H1 (cell line): ENCODE data around the gene FASN. TPM values are rescaled to one million over a fixed set of nuclear protein-coding genes. Genes with fewer than 3 reads are reported as not detected.
A peak's percentile ranks its signal among the peaks of the same experiment; 100 is the strongest.

Experiments used
- CTCF ChIA-PET: fragments of 300-600 bp; sonication (Branson Sonifier 250); formaldehyde crosslinking; loops from one replicate; lab custom pipeline; 2021; ENCODE audit not compliant: partially characterized antibody; lab: Charles Lee
- POLR2A ChIA-PET: fragments of 300-600 bp; sonication (Branson Sonifier 250); formaldehyde crosslinking; loops from one replicate; lab custom pipeline; 2021; ENCODE audit warnings: inconsistent platforms; ENCODE audit not compliant: partially characterized antibody; lab: Charles Lee
- DNase-seq, 2 experiments: peaks; one replicate each; pipeline versions ENCODE4 v3.0.0 to v3.0.0-alpha.2; 2010 to 2022; ENCODE audit warnings: low spot score in 2 of 2, low read depth in 1 of 2, mixed read lengths in 1 of 2
- FAIRE-seq: peaks from 2 replicates; lab custom pipeline; 2011; peaks lifted over from hg19 to GRCh38; lab: Jason Lieb, UNC
- H2AFZ ChIP-seq: 2 replicates; pipeline ENCODE4 v1.8.1; 2012; ENCODE audit warnings: low read length, inconsistent platforms
- H2AK5ac ChIP-seq: 2 replicates; pipeline ENCODE4 v1.6.1; 2013; ENCODE audit warnings: low read depth, low read length
- H2BK120ac ChIP-seq: replicated peaks from 2 replicates; pipeline ENCODE3; 2013; ENCODE audit warnings: low read depth, low read length, inconsistent platforms
- H2BK12ac ChIP-seq: 2 replicates; pipeline ENCODE4 v1.6.1; 2013; ENCODE audit warnings: low read depth, low read length
- H2BK15ac ChIP-seq: 2 replicates; pipeline ENCODE4 v1.6.1; 2013; ENCODE audit warnings: low read length
- H2BK20ac ChIP-seq: 2 replicates; pipeline ENCODE4 v1.6.1; 2013; ENCODE audit warnings: low read length
- H2BK5ac ChIP-seq: 2 replicates; pipeline ENCODE4 v1.6.1; 2013; ENCODE audit warnings: low read depth, low read length
- H3K14ac ChIP-seq: 2 replicates; pipeline ENCODE4 v1.6.1; 2013; ENCODE audit warnings: inconsistent platforms; ENCODE audit not compliant: insufficient read length
- H3K18ac ChIP-seq: 2 replicates; pipeline ENCODE4 v1.6.1; 2013; ENCODE audit warnings: low read length; ENCODE audit errors: extremely low read depth
- H3K23ac ChIP-seq: 2 replicates; pipeline ENCODE4 v1.6.1; 2013; ENCODE audit warnings: inconsistent platforms; ENCODE audit not compliant: insufficient read length
- H3K23me2 ChIP-seq: 2 replicates; pipeline ENCODE4 v1.6.1; 2013; ENCODE audit warnings: low read depth, low read length
- H3K27ac ChIP-seq: 2 replicates; pipeline ENCODE4 v1.6.1; 2011; ENCODE audit warnings: low read depth, low read length, inconsistent platforms
- H3K27me3 ChIP-seq, 4 experiments: replicated peaks in 1 of 4; 1 replicate in 1 of 4; 2 replicates in 3 of 4; pipeline versions ENCODE4 v1.6.1 to v1.8.1; 2011 to 2013; ENCODE audit warnings: low read length in 3 of 4, mild to moderate bottlenecking in 3 of 4, inconsistent platforms in 2 of 4, mixed read lengths in 2 of 4, moderate library complexity in 1 of 4; ENCODE audit not compliant: control insufficient read depth in 3 of 4, insufficient read depth in 3 of 4; ENCODE audit errors: extremely low read depth in 1 of 4
- H3K36me3 ChIP-seq, 4 experiments: 2 replicates each; pipeline versions ENCODE4 v1.6.1 to v1.8.1; 2011 to 2013; ENCODE audit warnings: mild to moderate bottlenecking in 4 of 4, low read length in 3 of 4, moderate library complexity in 2 of 4, control low read depth in 1 of 4, inconsistent platforms in 1 of 4; ENCODE audit not compliant: insufficient read depth in 4 of 4, control insufficient read depth in 2 of 4
- H3K4ac ChIP-seq: replicated peaks from 2 replicates; pipeline ENCODE3; 2013; ENCODE audit warnings: low read length, low read depth, mixed read lengths, inconsistent platforms; ENCODE audit not compliant: insufficient read length
- H3K4me1 ChIP-seq, 4 experiments: replicated peaks in 1 of 4; 1 replicate in 1 of 4; 2 replicates in 3 of 4; pipeline versions ENCODE4 v1.6.1 to v1.8.1; 2011 to 2013; ENCODE audit warnings: low read length in 3 of 4, inconsistent platforms in 2 of 4, mixed read lengths in 1 of 4; ENCODE audit not compliant: insufficient read depth in 4 of 4, control insufficient read depth in 3 of 4
- H3K4me2 ChIP-seq, 2 experiments: 2 replicates each; pipeline versions ENCODE4 v1.6.1 to v1.8.1; 2011 to 2013; ENCODE audit warnings: low read depth in 2 of 2, low read length in 2 of 2, control low read depth in 1 of 2, inconsistent platforms in 1 of 2, mild to moderate bottlenecking in 1 of 2; ENCODE audit not compliant: insufficient read depth in 1 of 2
- H3K4me3 ChIP-seq, 4 experiments: fragments of 200-600, 300-600 bp in 1 of 4; sonication (generic), shearing (Covaris generic), sonication (Bioruptor Twin) in 1 of 4; 2 replicates each; pipeline versions ENCODE4 v1.5.1 to v1.8.1; 2011 to 2016; ENCODE audit warnings: low read length in 4 of 4, low read depth in 3 of 4, control low read depth in 2 of 4, inconsistent platforms in 2 of 4, mild to moderate bottlenecking in 2 of 4, mixed read lengths in 1 of 4, moderate library complexity in 1 of 4; ENCODE audit not compliant: insufficient read depth in 2 of 4; ENCODE audit errors: extremely low read depth in 1 of 4
- H3K56ac ChIP-seq: replicated peaks from 2 replicates; pipeline ENCODE3; 2013; ENCODE audit warnings: low read depth, mild to moderate bottlenecking, mixed read lengths, low read length, inconsistent platforms; ENCODE audit not compliant: insufficient read length
- H3K79me1 ChIP-seq: 2 replicates; pipeline ENCODE4 v1.6.1; 2013; ENCODE audit warnings: low read depth, low read length, control low read depth
- H3K79me2 ChIP-seq, 2 experiments: 2 replicates each; pipeline versions ENCODE4 v1.6.1 to v1.8.1; 2012 to 2013; ENCODE audit warnings: low read length in 2 of 2, mild to moderate bottlenecking in 2 of 2, inconsistent platforms in 1 of 2; ENCODE audit not compliant: insufficient read depth in 2 of 2, control insufficient read depth in 1 of 2
- H3K9ac ChIP-seq, 4 experiments: replicated peaks in 1 of 4; 1 replicate in 1 of 4; 2 replicates in 3 of 4; pipeline versions ENCODE4 v1.6.1 to v1.8.1; 2011 to 2013; ENCODE audit warnings: low read depth in 3 of 4, low read length in 3 of 4, control low read depth in 2 of 4, mild to moderate bottlenecking in 2 of 4, moderate library complexity in 2 of 4, inconsistent platforms in 1 of 4; ENCODE audit errors: extremely low read depth in 1 of 4
- H3K9me3 ChIP-seq, 2 experiments: 2 replicates each; pipeline versions ENCODE4 v1.6.1 to v1.8.1; 2012 to 2013; ENCODE audit warnings: mild to moderate bottlenecking in 2 of 2, moderate library complexity in 2 of 2, control low read depth in 1 of 2, inconsistent platforms in 1 of 2, low read depth in 1 of 2, low read length in 1 of 2, mixed read lengths in 1 of 2; ENCODE audit not compliant: insufficient read depth in 2 of 2
- H4K20me1 ChIP-seq, 2 experiments: replicated peaks in 1 of 2; 2 replicates each; pipeline versions ENCODE3 to v1.8.1; 2011 to 2013; ENCODE audit warnings: inconsistent platforms in 2 of 2, low read length in 2 of 2, mild to moderate bottlenecking in 1 of 2; ENCODE audit not compliant: insufficient read depth in 2 of 2, control insufficient read depth in 1 of 2
- H4K5ac ChIP-seq: 2 replicates; pipeline ENCODE4 v1.6.1; 2013; ENCODE audit warnings: low read length, low read depth, mixed read lengths, inconsistent platforms; ENCODE audit not compliant: insufficient read length
- H4K8ac ChIP-seq: 2 replicates; pipeline ENCODE4 v1.8.0; 2013; ENCODE audit warnings: mild to moderate bottlenecking, moderate library complexity, low read length, inconsistent platforms; ENCODE audit not compliant: insufficient read depth; ENCODE audit errors: extremely low read depth
- H4K91ac ChIP-seq: replicated peaks from 2 replicates; pipeline ENCODE3; 2013; ENCODE audit warnings: low read length, mixed read lengths, inconsistent platforms; ENCODE audit not compliant: insufficient read length
- CTCF ChIP-seq, 3 experiments: IDR thresholded peaks; 1 replicate in 2 of 3; 2 replicates in 1 of 3; pipeline versions ENCODE4 v1.5.1 to v1.6.1; 2011; ENCODE audit warnings: low read length in 3 of 3, mild to moderate bottlenecking in 3 of 3, inconsistent platforms in 2 of 3, low read depth in 1 of 3, moderate library complexity in 1 of 3; ENCODE audit not compliant: insufficient read depth in 1 of 3; ENCODE audit errors: control extremely low read depth in 1 of 3
- EZH2 ChIP-seq: fragments of 200-600 bp; sonication (generic); IDR thresholded peaks from 2 replicates; pipeline ENCODE4 v1.7.1; 2012; ENCODE audit warnings: low read depth, mild to moderate bottlenecking, moderate library complexity, low read length, inconsistent platforms; ENCODE audit not compliant: severe bottlenecking
- RAD21 ChIP-seq, 2 experiments: IDR thresholded peaks in 1 of 2; conservative IDR thresholded peaks in 1 of 2; 2 replicates each; pipeline ENCODE4 v1.6.1; 2011; ENCODE audit warnings: low read depth in 2 of 2, low read length in 2 of 2, improper control_type of control experiment in 1 of 2, inconsistent platforms in 1 of 2, mild to moderate bottlenecking in 1 of 2, moderate library complexity in 1 of 2
- SP4 ChIP-seq: IDR thresholded peaks from 2 replicates; pipeline ENCODE4 v1.6.1; 2012; ENCODE audit warnings: low read length, inconsistent platforms
- ZNF274 ChIP-seq: IDR thresholded peaks from 2 replicates; pipeline ENCODE4 v1.7.0; 2012; ENCODE audit warnings: low read length, borderline replicate concordance; ENCODE audit errors: extremely low read depth
- WGBS, 2 experiments: shearing (Covaris generic) in 1 of 2; methylation state at CpG; one replicate each; pipeline versions ENCODE4 v1.1.6 to v1.1.7; 2013 to 2015; ENCODE audit warnings: low lambda C conversion rate in 2 of 2, mixed read lengths in 2 of 2, inconsistent platforms in 1 of 2, low coverage in 1 of 2, missing lambda C conversion rate in 1 of 2; ENCODE audit not compliant: insufficient replicate concordance in 2 of 2, insufficient coverage in 1 of 2, insufficient read length in 1 of 2; ENCODE audit errors: extremely low coverage in 1 of 2, missing lambda C conversion rate in 1 of 2; 5-methylcytosine and 5-hydroxymethylcytosine counted together
- polyA plus RNA-seq, 7 experiments: library from polyadenylated mRNA; depleted of rRNA in 3 of 7; stranded (reverse) in 5 of 7; unstranded in 2 of 7; fragments of >200 nt in 5 of 7; fragments of 200-250 nt in 2 of 7; gene quantifications; 1 replicate in 5 of 7; 2 replicates in 1 of 7; 4 replicates in 1 of 7; pipeline versions ENCODE4 v1.2.1 to v1.2.3, GENCODE V29; 2011 to 2013; ENCODE audit warnings: missing spikeins in 2 of 7, mixed read lengths in 2 of 7
- total RNA-seq: library from RNA; stranded (reverse); fragmentation: NEBNext Ultra II Directional; extraction: Animal tissue kit (Norgen Biotek cat#: 25700); gene quantifications from 2 replicates; pipeline ENCODE4 v1.2.1, GENCODE V29; 2021

Gene FASN
- total and polyA plus RNA-seq, 2 of the 8 experiments (the other 6 are each of a cell fraction or from before 2014, with no cell fraction given): 143 to 561 TPM

- FAIRE-seq: no peak
- 0 out of 4 replicates have a peak, but pooled peaks have one; percentile 3 to 6 for TF ChIP-seq RAD21 (IDR thresholded peaks at IDR 0.05 in 1 of 2, conservative IDR thresholded peaks at IDR 0.05 in 1 of 2; ENCODE audit: low read depth in 2 of 2, low read length in 2 of 2)
- TF ChIP-seq EZH2: no peak
- TF ChIP-seq CTCF (IDR thresholded peaks at IDR 0.05; ENCODE audit: control extremely low read depth in 1 of 3, insufficient read depth in 1 of 3, low read depth in 1 of 3, low read length in 3 of 3): peak in 2 of 3 experiments; percentile 25 to 50; a peak in 2 of 4 replicates
- TF ChIP-seq SP4: no peak
- no peak for TF ChIP-seq ZNF274
- POLR2A ChIA-PET: no interaction called here
Measured at GRCh38 chr17:82129095-82129494, 31.1 kb upstream of the FASN start.

More at GRCh38 chr17:82129095-82129494, 31.1 kb upstream of the FASN start:
- H4K20me1 ChIP-seq: peaks cover 0 to 1% of the 10 kb centered on the region in 2 experiments
- H3K9me3 ChIP-seq: no peaks in the 10 kb centered on the region
- H2BK12ac ChIP-seq: no peak overlapping the region
- H3K4ac ChIP-seq: no peak overlapping the region
- H4K5ac ChIP-seq: no peak overlapping the region
- no peak overlapping the region for H3K4me2 ChIP-seq
- H3K79me1 ChIP-seq: no peaks in the 10 kb centered on the region; the same call in 1 of the 2 replicates
- H3K23me2 ChIP-seq: no peaks in the 10 kb centered on the region
- no peak overlapping the region for H2BK120ac ChIP-seq
- CTCF ChIA-PET: interaction anchor here (1.0 to 2.2 kb wide), 6 partner anchors 9 to 97 kb away, joined by 3 to 7 read pairs (median 4); no protein-coding TSS in a partner anchor
- H3K27ac ChIP-seq: no peak overlapping the region
- H3K79me2 ChIP-seq: no peaks in the 10 kb centered on the region
- no peak overlapping the region for H3K9ac ChIP-seq
- no peaks in the 10 kb centered on the region for H3K27me3 ChIP-seq
- no peak overlapping the region for H2BK15ac ChIP-seq
- no peak overlapping the region for H2AK5ac ChIP-seq
- no peak overlapping the region for H2AFZ ChIP-seq
- DNase-seq: no peak
- H3K36me3 ChIP-seq: no peaks in the 10 kb centered on the region
- peak overlapping the region; percentile 86 for H4K8ac ChIP-seq
- no peak overlapping the region for H2BK5ac ChIP-seq
- no peak overlapping the region for H3K23ac ChIP-seq
- H3K14ac ChIP-seq: no peak overlapping the region
- no peak overlapping the region for H4K91ac ChIP-seq
- H2BK20ac ChIP-seq: no peak overlapping the region
- no peak overlapping the region for H3K4me3 ChIP-seq
- no peak overlapping the region for H3K18ac ChIP-seq
- H3K56ac ChIP-seq: no peak overlapping the region
- H3K4me1 ChIP-seq: no peaks in the 10 kb centered on the region; a peak in 1 of 7 replicates
- 85% methylated on average over 4 of the region's 4 CpGs; no CpG with 5 or more reads in 1 of the 2 experiments for WGBS, 2 experiments
